Measurements from ENCODE around the gene PACRG. TPM values are rescaled to one million over a fixed set of nuclear protein-coding genes. Genes with fewer than 3 reads are reported as not detected.

The PACRG gene
- polyA plus RNA-seq, 1 of the 3 experiments (the other 2 are of a cell fraction): 0.56 TPM

- TF ChIP-seq, protein P1, sequence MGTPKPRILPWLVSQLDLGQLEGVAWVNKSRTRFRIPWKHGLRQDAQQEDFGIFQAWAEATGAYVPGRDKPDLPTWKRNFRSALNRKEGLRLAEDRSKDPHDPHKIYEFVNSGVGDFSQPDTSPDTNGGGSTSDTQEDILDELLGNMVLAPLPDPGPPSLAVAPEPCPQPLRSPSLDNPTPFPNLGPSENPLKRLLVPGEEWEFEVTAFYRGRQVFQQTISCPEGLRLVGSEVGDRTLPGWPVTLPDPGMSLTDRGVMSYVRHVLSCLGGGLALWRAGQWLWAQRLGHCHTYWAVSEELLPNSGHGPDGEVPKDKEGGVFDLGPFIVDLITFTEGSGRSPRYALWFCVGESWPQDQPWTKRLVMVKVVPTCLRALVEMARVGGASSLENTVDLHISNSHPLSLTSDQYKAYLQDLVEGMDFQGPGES (IDR thresholded peaks at IDR 0.05; ENCODE audit: low read depth, low read length): no peak
- TF ChIP-seq, protein P2, sequence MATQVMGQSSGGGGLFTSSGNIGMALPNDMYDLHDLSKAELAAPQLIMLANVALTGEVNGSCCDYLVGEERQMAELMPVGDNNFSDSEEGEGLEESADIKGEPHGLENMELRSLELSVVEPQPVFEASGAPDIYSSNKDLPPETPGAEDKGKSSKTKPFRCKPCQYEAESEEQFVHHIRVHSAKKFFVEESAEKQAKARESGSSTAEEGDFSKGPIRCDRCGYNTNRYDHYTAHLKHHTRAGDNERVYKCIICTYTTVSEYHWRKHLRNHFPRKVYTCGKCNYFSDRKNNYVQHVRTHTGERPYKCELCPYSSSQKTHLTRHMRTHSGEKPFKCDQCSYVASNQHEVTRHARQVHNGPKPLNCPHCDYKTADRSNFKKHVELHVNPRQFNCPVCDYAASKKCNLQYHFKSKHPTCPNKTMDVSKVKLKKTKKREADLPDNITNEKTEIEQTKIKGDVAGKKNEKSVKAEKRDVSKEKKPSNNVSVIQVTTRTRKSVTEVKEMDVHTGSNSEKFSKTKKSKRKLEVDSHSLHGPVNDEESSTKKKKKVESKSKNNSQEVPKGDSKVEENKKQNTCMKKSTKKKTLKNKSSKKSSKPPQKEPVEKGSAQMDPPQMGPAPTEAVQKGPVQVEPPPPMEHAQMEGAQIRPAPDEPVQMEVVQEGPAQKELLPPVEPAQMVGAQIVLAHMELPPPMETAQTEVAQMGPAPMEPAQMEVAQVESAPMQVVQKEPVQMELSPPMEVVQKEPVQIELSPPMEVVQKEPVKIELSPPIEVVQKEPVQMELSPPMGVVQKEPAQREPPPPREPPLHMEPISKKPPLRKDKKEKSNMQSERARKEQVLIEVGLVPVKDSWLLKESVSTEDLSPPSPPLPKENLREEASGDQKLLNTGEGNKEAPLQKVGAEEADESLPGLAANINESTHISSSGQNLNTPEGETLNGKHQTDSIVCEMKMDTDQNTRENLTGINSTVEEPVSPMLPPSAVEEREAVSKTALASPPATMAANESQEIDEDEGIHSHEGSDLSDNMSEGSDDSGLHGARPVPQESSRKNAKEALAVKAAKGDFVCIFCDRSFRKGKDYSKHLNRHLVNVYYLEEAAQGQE (IDR thresholded peaks at IDR 0.05; ENCODE audit: low read depth, low read length): no peak
- no peak for TF ChIP-seq CTCF (IDR thresholded peaks at IDR 0.05)
Observed at GRCh38 chr6:163296835-163297519, 569.2 kb downstream of the PACRG start (continued).

DNA sequence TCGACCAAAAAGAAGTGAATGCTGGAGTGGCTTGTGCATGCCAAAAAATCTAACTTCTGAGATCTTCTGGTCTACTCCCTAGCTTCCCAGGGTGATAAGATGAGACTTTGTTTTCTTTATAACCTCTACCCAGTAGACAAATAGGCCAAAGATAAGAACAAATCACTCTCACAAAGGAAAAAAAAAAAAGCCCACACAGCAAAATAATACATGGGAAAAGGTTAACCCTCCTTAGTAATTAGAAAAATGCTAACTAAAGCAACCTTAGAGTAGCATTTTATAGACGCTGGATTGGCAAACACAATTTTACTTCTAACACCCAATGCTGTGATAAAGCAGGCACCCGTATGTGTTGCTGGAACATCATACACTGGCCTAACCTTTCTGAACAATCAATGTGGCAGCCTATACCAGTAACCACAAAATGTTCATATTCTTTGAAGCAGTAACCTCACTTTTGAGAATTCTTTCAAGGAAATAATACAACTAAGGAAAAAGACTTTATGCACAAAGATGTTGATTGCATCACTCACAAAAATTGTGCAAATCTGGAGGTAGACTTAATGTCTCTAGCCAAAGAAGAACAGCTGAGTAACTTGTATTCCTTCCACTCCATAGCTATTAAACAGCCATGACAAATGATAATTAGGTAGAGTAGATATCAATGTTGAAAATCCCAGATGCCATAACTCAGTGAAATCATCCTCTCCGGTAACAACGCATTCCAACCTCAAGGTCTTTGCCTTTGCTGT, 570.5 kb downstream of the PACRG start:
- TF ChIP-seq ZBTB33 (IDR thresholded peaks at IDR 0.05; ENCODE audit: borderline replicate concordance, low read depth) (no peak), CTCF (IDR thresholded peaks at IDR 0.05) (no peak), ELF1 (IDR thresholded peaks at IDR 0.05) (no peak), YY1 (IDR thresholded peaks at IDR 0.05; ENCODE audit: low read depth) (no peak), FOXJ3 (CRISPR knock-in tag; IDR thresholded peaks at IDR 0.05) (no peak), USF1 (IDR thresholded peaks at IDR 0.05; ENCODE audit: borderline replicate concordance, low read depth) (no peak), NRF1 (IDR thresholded peaks at IDR 0.05; ENCODE audit: low read depth, low read length) (no peak), MAX (IDR thresholded peaks at IDR 0.05; ENCODE audit: low read depth) (no peak), NFIC (IDR thresholded peaks at IDR 0.05; ENCODE audit: borderline replicate concordance) (no peak), POLR2AphosphoS5 (IDR thresholded peaks at IDR 0.05; ENCODE audit: low read depth, low read length) (no peak), PBX3 (IDR thresholded peaks at IDR 0.05) (no peak)
- WGBS (ENCODE audit: low lambda C conversion rate): 68% methylated on average over 5 of the region's 5 CpGs
- Histone ChIP-seq H3K9me2 (no peaks in the 10 kb centered on the region), H3K4me2 (no peak overlapping the region), H4K20me1 (ENCODE audit: insufficient read depth) (no peaks in the 10 kb centered on the region), H3K36me3 (replicated peaks in 1 of 2; ENCODE audit: control insufficient read depth in 1 of 2, insufficient read depth in 2 of 2, low read length in 1 of 2) (no peaks in the 10 kb centered on the region), H3K27me3 (ENCODE audit: insufficient read depth) (no peaks in the 10 kb centered on the region), H3K79me2 (ENCODE audit: insufficient read depth) (no peaks in the 10 kb centered on the region), H2AFZ (ENCODE audit: low read depth) (no peak overlapping the region), H3K9me3 (no peaks in the 10 kb centered on the region), H3K4me3 (ENCODE audit: low read depth in 2 of 2, low read length in 1 of 2) (no peak overlapping the region), H3K27ac (ENCODE audit: low read depth in 2 of 2, low read length in 1 of 2) (no peak overlapping the region), H3K9ac (no peak overlapping the region), H3F3A (replicated peaks; ENCODE audit: insufficient read depth) (no peaks in the 10 kb centered on the region), H3K4me1 (ENCODE audit: control insufficient read depth in 1 of 2, insufficient read depth in 2 of 2, low read depth in 1 of 2, low read length in 1 of 2) (no peaks in the 10 kb centered on the region)
- POLR2A ChIA-PET: no interaction called here
- CTCF ChIA-PET: interaction anchor here (1.4 kb wide), 1 partner anchor 19 kb away, joined by 3 read pairs; no protein-coding TSS in a partner anchor
- DNase-seq: no peak
